ENCODE results near the gene PWWP2A.
"Not testable (repeated sequence)": the region's sequence is repeated elsewhere in the genome, so short reads cannot be mapped to it uniquely, and the experiment has no call there.

PWWP2A gene

GRCh38 chr5:160075073-160075472 lies 44.2 kb downstream of the PWWP2A start:
- no peak for FAIRE-seq

- no peak for FAIRE-seq
These were observed 47.3 kb downstream of the PWWP2A start for GRCh38 chr5:160071916-160072315.

- no peak for FAIRE-seq
These were observed 47.7 kb downstream of the PWWP2A start for GRCh38 chr5:160071516-160071915.

- FAIRE-seq = not testable (repeated sequence)
These were observed 50.1 kb downstream of the PWWP2A start for GRCh38 chr5:160069120-160069519.

GRCh38 chr5:160064995-160065614 lies 54.1 kb downstream of the PWWP2A start:
- no peak for FAIRE-seq

GRCh38 chr5:160064417-160064810 lies 54.8 kb downstream of the PWWP2A start:
- FAIRE-seq = no peak

- no peak for FAIRE-seq
These were observed 57.5 kb downstream of the PWWP2A start for GRCh38 chr5:160061770-160062169.

GRCh38 chr5:160060001-160060400 lies 59.2 kb downstream of the PWWP2A start:
- no peak for FAIRE-seq

- no peak for FAIRE-seq
These were observed 62.0 kb downstream of the PWWP2A start for GRCh38 chr5:160057256-160057655.

GRCh38 chr5:160054831-160055230 lies 64.4 kb downstream of the PWWP2A start:
- FAIRE-seq = no peak

GRCh38 chr5:160054047-160054446 lies 65.2 kb downstream of the PWWP2A start:
- no peak for FAIRE-seq

GRCh38 chr5:160049099-160049498 lies 70.2 kb downstream of the PWWP2A start:
- FAIRE-seq = no peak

GRCh38 chr5:160048131-160048530 lies 71.1 kb downstream of the PWWP2A start:
- FAIRE-seq = no peak

- FAIRE-seq = no peak
These were observed 71.8 kb downstream of the PWWP2A start for GRCh38 chr5:160047423-160047822.

- FAIRE-seq = no peak
These were observed 74.3 kb downstream of the PWWP2A start for GRCh38 chr5:160044967-160045366.

- no peak for FAIRE-seq
These were observed 74.9 kb downstream of the PWWP2A start for GRCh38 chr5:160044391-160044804.

GRCh38 chr5:160042671-160043070 lies 76.6 kb downstream of the PWWP2A start:
- FAIRE-seq = no peak

Measured in islet of Langerhans (tissue), 1 donor.